Activated naive CD8-positive, alpha-beta T cell treated with anti-CD3 and anti-CD28 coated beads for 36 hours (primary cell): ENCODE measurements around the gene CADM1. TPM values are rescaled to one million over a fixed set of nuclear protein-coding genes. Genes with fewer than 3 reads are reported as not detected.

Experiments used
- DNase-seq: peaks from one replicate; pipeline ENCODE4 v3.0.0; 2021
- H3K27ac Mint-ChIP-seq: one replicate; pipeline ENCODE4 v1.8.0; 2022; ENCODE audit warnings: mild to moderate bottlenecking, moderate library complexity, mixed read lengths
- H3K27me3 Mint-ChIP-seq: one replicate; pipeline ENCODE4 v1.8.0; 2022; ENCODE audit warnings: mild to moderate bottlenecking, mixed read lengths
- H3K36me3 Mint-ChIP-seq: one replicate; pipeline ENCODE4 v1.8.0; 2021; ENCODE audit warnings: mild to moderate bottlenecking, mixed read lengths
- H3K4me1 Mint-ChIP-seq: one replicate; pipeline ENCODE4 v1.8.0; 2021; ENCODE audit warnings: mixed read lengths
- H3K4me3 Mint-ChIP-seq: one replicate; pipeline ENCODE4 v1.8.0; 2022; ENCODE audit warnings: mild to moderate bottlenecking, moderate library complexity, mixed read lengths
- H3K9me3 Mint-ChIP-seq: one replicate; pipeline ENCODE4 v1.8.0; 2022; ENCODE audit warnings: mixed read lengths
- total RNA-seq, 2 experiments: library from RNA; stranded (reverse); gene quantifications; one replicate each; pipeline ENCODE4 v1.2.3, GENCODE V29; 2021

The CADM1 gene
- total RNA-seq, 2 experiments from 2014 or later, result not detected

GRCh38 chr11:115146425-115146824 is 357.8 kb downstream of the CADM1 start:
- Mint-ChIP-seq H3K9me3 (peaks cover 2% of the 10 kb centered on the region), H3K36me3 (no peaks in the 10 kb centered on the region), H3K27me3 (peaks cover 4% of the 10 kb centered on the region), H3K4me1 (no peaks in the 10 kb centered on the region), H3K4me3 (no peak overlapping the region), H3K27ac (no peak overlapping the region)
- DNase-seq, result no peak

- no peak for DNase-seq
- H3K4me1 Mint-ChIP-seq, result no peaks in the 10 kb centered on the region
- no peak overlapping the region for H3K27ac Mint-ChIP-seq
- no peak overlapping the region for H3K4me3 Mint-ChIP-seq
- no peaks in the 10 kb centered on the region for H3K36me3 Mint-ChIP-seq
- peaks cover 2% of the 10 kb centered on the region for H3K9me3 Mint-ChIP-seq
- H3K27me3 Mint-ChIP-seq, result peaks cover 4% of the 10 kb centered on the region
Observed at GRCh38 chr11:115145324-115145723, 358.9 kb downstream of the CADM1 start.

GRCh38 chr11:115144914-115145313 is 359.3 kb downstream of the CADM1 start:
- no peak overlapping the region for H3K27ac Mint-ChIP-seq
- peaks cover 4% of the 10 kb centered on the region for H3K27me3 Mint-ChIP-seq
- H3K4me3 Mint-ChIP-seq, result no peak overlapping the region

DNA sequence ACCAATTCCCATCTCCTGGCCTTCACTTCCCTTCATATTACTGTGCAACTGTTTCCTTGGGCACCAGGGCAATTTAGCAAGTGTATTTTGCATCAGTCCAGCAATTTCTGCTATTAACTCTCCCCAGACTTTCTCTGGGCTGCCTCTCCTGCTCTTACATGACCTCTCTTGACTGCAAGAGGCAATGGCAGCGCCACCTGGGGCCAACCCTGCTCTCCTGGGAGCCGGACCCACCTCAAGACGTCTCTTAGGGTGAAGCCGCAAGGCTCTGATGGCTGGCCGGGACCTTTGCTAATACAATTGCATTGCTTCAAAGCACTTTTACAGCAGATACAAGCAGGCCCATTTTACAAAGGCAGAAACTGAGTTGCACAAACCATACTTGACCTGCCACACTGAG is 360.2 kb downstream of the CADM1 start:
- Mint-ChIP-seq H3K4me1 (no peaks in the 10 kb centered on the region), H3K4me3 (no peak overlapping the region), H3K27ac (no peak overlapping the region), H3K27me3 (peaks cover 7% of the 10 kb centered on the region), H3K36me3 (no peaks in the 10 kb centered on the region), H3K9me3 (peaks cover 2% of the 10 kb centered on the region)
- no peak for DNase-seq

More at GRCh38 chr11:115144914-115145313, 359.3 kb downstream of the CADM1 start:
- DNase-seq, result no peak
- Mint-ChIP-seq H3K4me1 (no peaks in the 10 kb centered on the region), H3K9me3 (peaks cover 2% of the 10 kb centered on the region), H3K36me3 (no peaks in the 10 kb centered on the region)

- Mint-ChIP-seq H3K4me3 (no peak overlapping the region), H3K9me3 (no peaks in the 10 kb centered on the region), H3K36me3 (no peaks in the 10 kb centered on the region), H3K4me1 (no peaks in the 10 kb centered on the region), H3K27ac (no peak overlapping the region), H3K27me3 (peaks cover 7% of the 10 kb centered on the region)
- no peak for DNase-seq
Observed at GRCh38 chr11:115141231-115142114, 362.7 kb downstream of the CADM1 start.

DNA sequence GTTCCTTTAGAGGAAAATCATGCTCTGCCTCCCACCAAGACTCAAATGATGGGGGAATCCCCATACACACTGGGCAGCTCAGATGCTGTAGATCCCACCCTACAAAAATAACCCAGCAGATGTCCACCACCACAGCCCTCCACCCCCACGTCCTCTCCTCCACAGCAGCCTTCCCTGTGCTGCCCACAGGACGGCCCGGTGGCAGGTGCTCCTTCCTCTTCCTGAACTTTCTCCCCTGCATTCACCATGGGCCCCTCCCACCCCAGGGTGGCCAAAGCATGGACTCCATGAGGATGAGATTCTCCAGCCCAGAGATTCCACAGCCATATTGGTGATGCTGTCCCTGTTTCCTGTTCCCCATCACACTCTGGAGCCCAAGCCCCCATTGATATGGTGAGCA is 368.3 kb downstream of the CADM1 start:
- Mint-ChIP-seq H3K4me3 (no peak overlapping the region), H3K9me3 (no peaks in the 10 kb centered on the region), H3K27ac (no peak overlapping the region), H3K4me1 (no peaks in the 10 kb centered on the region), H3K36me3 (no peaks in the 10 kb centered on the region), H3K27me3 (peaks cover 3% of the 10 kb centered on the region)
- no peak for DNase-seq

DNA sequence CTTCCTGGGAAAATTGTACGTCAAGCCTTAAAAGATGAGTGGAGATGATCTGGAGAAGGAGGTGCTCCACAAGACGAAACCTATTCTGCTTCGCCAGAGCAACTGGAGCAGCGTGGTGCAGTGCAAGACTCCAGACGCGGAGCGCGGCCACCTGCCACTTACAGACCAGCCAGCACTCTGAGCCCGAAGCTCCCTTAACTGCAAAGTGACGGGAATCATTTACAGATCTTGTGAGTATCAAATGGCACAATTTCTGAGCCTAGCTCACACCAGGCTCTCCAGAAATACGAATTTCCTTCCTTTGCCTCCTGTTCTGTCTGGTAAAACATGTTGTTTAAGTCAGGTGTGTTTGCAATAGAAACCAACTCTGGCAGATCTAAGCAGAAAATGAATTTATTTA is 369.3 kb downstream of the CADM1 start:
- H3K27ac Mint-ChIP-seq, result no peak overlapping the region
- no peak for DNase-seq
- H3K36me3 Mint-ChIP-seq, result no peaks in the 10 kb centered on the region
- peaks cover 3% of the 10 kb centered on the region for H3K27me3 Mint-ChIP-seq
- no peaks in the 10 kb centered on the region for H3K4me1 Mint-ChIP-seq
- no peak overlapping the region for H3K4me3 Mint-ChIP-seq
- no peaks in the 10 kb centered on the region for H3K9me3 Mint-ChIP-seq

DNA sequence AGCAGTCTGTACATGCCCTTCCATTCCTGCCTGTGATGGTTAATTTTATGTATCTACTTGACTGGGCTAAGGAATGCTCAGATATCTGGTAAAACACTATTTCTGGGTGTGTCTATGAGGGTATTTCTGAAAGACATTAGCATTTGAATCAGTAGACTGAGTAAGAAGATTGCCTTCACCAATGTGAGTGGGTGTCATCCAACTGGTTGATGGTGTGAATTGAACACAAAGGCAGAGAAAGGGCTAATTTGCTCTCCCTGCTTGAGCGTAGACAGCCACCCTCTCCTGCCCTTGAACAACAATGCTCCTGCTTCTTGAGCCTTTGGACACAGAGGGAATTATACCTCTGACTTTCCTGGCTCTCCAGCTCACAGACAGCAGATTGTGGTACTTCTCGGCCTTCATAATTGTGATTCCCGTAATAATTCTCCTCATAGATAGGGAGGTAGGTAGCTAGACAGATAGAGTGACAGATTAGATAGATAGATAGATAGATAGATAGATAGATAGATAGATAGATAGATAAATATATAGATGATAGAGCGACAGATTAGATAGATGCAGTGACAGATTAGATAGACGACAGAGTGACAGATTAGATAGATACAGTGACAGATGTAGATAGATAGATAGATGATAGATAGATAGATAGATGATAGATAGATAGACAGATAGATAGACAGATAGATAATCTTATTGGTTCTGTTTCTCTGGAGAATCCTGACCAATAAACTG is 370.6 kb downstream of the CADM1 start:
- Mint-ChIP-seq H3K36me3 (no peaks in the 10 kb centered on the region), H3K27ac (no peak overlapping the region), H3K4me3 (no peak overlapping the region), H3K9me3 (no peaks in the 10 kb centered on the region), H3K4me1 (no peaks in the 10 kb centered on the region), H3K27me3 (no peaks in the 10 kb centered on the region)
- no peak for DNase-seq

GRCh38 chr11:115132436-115133228 is 371.6 kb downstream of the CADM1 start:
- Mint-ChIP-seq H3K9me3 (no peaks in the 10 kb centered on the region), H3K4me3 (no peak overlapping the region), H3K27me3 (no peaks in the 10 kb centered on the region), H3K4me1 (no peaks in the 10 kb centered on the region), H3K36me3 (no peaks in the 10 kb centered on the region), H3K27ac (no peak overlapping the region)
- no peak for DNase-seq

- no peaks in the 10 kb centered on the region for H3K27me3 Mint-ChIP-seq
- no peak for DNase-seq
- H3K4me1 Mint-ChIP-seq, result no peaks in the 10 kb centered on the region
- H3K27ac Mint-ChIP-seq, result no peak overlapping the region
- H3K4me3 Mint-ChIP-seq, result no peak overlapping the region
- H3K36me3 Mint-ChIP-seq, result no peaks in the 10 kb centered on the region
- H3K9me3 Mint-ChIP-seq, result no peaks in the 10 kb centered on the region
Observed at GRCh38 chr11:115129473-115130289, 374.5 kb downstream of the CADM1 start.

DNA sequence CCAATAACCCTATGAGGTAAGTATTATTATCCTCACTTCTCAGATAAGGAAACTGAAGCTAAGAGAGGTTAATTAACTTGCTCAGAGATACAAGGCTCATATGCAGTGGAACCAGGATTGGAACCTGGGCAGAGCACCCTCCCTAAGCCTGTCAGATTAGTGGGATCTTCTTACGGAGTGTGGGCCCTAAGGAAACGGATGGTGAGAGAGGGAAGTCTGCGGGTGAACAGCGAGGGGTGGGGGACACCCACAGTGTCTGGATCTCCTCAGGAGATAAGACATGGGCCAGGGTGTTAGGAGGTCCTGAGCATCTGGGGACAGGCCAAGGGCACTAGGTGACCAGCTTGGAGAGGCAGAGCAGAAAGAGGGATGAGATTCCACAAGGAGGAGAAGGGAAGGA is 376.0 kb downstream of the CADM1 start:
- Mint-ChIP-seq H3K4me3 (no peak overlapping the region), H3K4me1 (no peaks in the 10 kb centered on the region), H3K27ac (no peak overlapping the region), H3K36me3 (no peaks in the 10 kb centered on the region), H3K27me3 (no peaks in the 10 kb centered on the region), H3K9me3 (no peaks in the 10 kb centered on the region)
- DNase-seq, result no peak

- no peak overlapping the region for H3K4me3 Mint-ChIP-seq
- H3K27ac Mint-ChIP-seq, result no peak overlapping the region
- no peaks in the 10 kb centered on the region for H3K4me1 Mint-ChIP-seq
- no peak for DNase-seq
- no peaks in the 10 kb centered on the region for H3K9me3 Mint-ChIP-seq
- H3K36me3 Mint-ChIP-seq, result no peaks in the 10 kb centered on the region
- H3K27me3 Mint-ChIP-seq, result no peaks in the 10 kb centered on the region
Observed at GRCh38 chr11:115127790-115128189, 376.4 kb downstream of the CADM1 start.

- H3K27me3 Mint-ChIP-seq, result no peaks in the 10 kb centered on the region
- H3K9me3 Mint-ChIP-seq, result no peaks in the 10 kb centered on the region
- H3K4me3 Mint-ChIP-seq, result no peak overlapping the region
- H3K27ac Mint-ChIP-seq, result no peak overlapping the region
- H3K36me3 Mint-ChIP-seq, result no peaks in the 10 kb centered on the region
- DNase-seq, result no peak
- no peaks in the 10 kb centered on the region for H3K4me1 Mint-ChIP-seq
Observed at GRCh38 chr11:115126515-115127208, 377.6 kb downstream of the CADM1 start.

DNA sequence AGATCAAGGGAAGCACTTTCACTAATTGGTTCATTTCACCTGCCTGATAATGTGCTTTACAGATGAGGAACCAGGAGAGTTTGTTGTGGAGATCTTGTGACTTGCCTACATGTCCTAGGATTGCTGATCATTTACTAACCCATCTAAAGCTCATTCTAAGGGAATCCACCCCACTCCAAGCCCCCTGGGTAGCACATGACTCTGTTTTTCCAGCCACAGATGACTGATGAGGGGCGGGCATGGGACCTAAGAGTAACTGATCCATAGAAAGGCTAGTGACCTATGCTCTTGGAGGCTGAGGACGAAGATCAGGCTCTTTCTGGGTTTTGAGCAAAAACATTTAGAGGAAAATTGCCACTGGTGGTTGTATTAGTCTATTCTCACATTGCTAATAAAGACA is 378.1 kb downstream of the CADM1 start:
- Mint-ChIP-seq H3K27ac (no peak overlapping the region), H3K36me3 (no peaks in the 10 kb centered on the region), H3K4me1 (no peaks in the 10 kb centered on the region), H3K4me3 (no peak overlapping the region), H3K9me3 (no peaks in the 10 kb centered on the region), H3K27me3 (no peaks in the 10 kb centered on the region)
- DNase-seq, result no peak
